GM21390 (cell line): ENCODE measurements around the gene EFNB2.

Source experiments
- ATAC-seq: cut with Tn5 transposase; IDR thresholded peaks from one replicate; pipeline ENCODE4 v1.9.1; 2021; ENCODE audit not compliant: unreplicated experiment

The EFNB2 gene

GRCh38 chr13:106535552-106536243 is at the start of gene EFNB2:
Gene EFNB2 (minus strand): TSS chr13:106535662. CDS start chr13:106534964, 698 bp downstream.
- peak; percentile 95 for ATAC-seq

- ATAC-seq: no peak
Measured at GRCh38 chr13:106581225-106581624, 45.8 kb upstream of the EFNB2 start.

GRCh38 chr13:106575896-106576295 is 40.4 kb upstream of the EFNB2 start:
- no peak for ATAC-seq

- ATAC-seq: no peak
Measured at GRCh38 chr13:106573868-106574267, 38.4 kb upstream of the EFNB2 start.

GRCh38 chr13:106573284-106573846 is 37.9 kb upstream of the EFNB2 start:
- ATAC-seq: no peak

GRCh38 chr13:106570299-106570852 is 34.9 kb upstream of the EFNB2 start:
- ATAC-seq: no peak

- ATAC-seq: no peak
Measured at GRCh38 chr13:106569233-106570095, 34.0 kb upstream of the EFNB2 start.

GRCh38 chr13:106568299-106569003 is 33.0 kb upstream of the EFNB2 start:
- peak; percentile 35 for ATAC-seq

- ATAC-seq: peak; percentile 64
Measured at GRCh38 chr13:106567474-106568298, 32.2 kb upstream of the EFNB2 start, which contains the start of gene ARGLU1. Gene ARGLU1 (minus strand): TSS chr13:106568137. CDS start chr13:106567919, 218 bp downstream.

- ATAC-seq: peak; percentile 39
Measured at GRCh38 chr13:106566641-106567473, 31.4 kb upstream of the EFNB2 start.

- ATAC-seq: no peak
Measured at GRCh38 chr13:106565127-106565775, 29.8 kb upstream of the EFNB2 start.

GRCh38 chr13:106562301-106562700 is 26.8 kb upstream of the EFNB2 start:
- ATAC-seq: no peak

GRCh38 chr13:106561551-106562170 is 26.2 kb upstream of the EFNB2 start:
- peak; percentile 66 for ATAC-seq

- peak; percentile 34 for ATAC-seq
Measured at GRCh38 chr13:106560821-106561220, 25.4 kb upstream of the EFNB2 start.

GRCh38 chr13:106558527-106558926 is 23.1 kb upstream of the EFNB2 start:
- no peak for ATAC-seq

GRCh38 chr13:106555631-106556328 is 20.3 kb upstream of the EFNB2 start:
- no peak for ATAC-seq

GRCh38 chr13:106551751-106552150 is 16.3 kb upstream of the EFNB2 start:
- ATAC-seq: no peak
